DMS53 treated with DMSO at 0.1 percent for 48 hours (cell line): ENCODE measurements around the gene TMEM260.
"Not testable (repeated sequence)": the region's sequence is repeated elsewhere in the genome, so short reads cannot be mapped to it uniquely, and the experiment has no call there.

Source experiments
- DNase-seq: peaks from one replicate; lab custom pipeline; 2025; ENCODE audit not compliant: unreplicated experiment; lab: John Stamatoyannopoulos, UW

Gene TMEM260

GRCh38 chr14:56594428-56594827 lies 14.8 kb downstream of the TMEM260 start:
- DNase-seq, result no peak

GRCh38 chr14:56598519-56598918 lies 18.9 kb downstream of the TMEM260 start:
- DNase-seq, result no peak

GRCh38 chr14:56603648-56604047 lies 24.1 kb downstream of the TMEM260 start:
- DNase-seq, result no peak

- DNase-seq, result peak; percentile 71
These were observed 29.1 kb downstream of the TMEM260 start for GRCh38 chr14:56608689-56609088.

- not testable (repeated sequence) for DNase-seq
These were observed 32.1 kb downstream of the TMEM260 start for GRCh38 chr14:56611663-56612062.

- no peak for DNase-seq
These were observed 37.5 kb downstream of the TMEM260 start for GRCh38 chr14:56617084-56617483.

GRCh38 chr14:56630707-56631106 lies 51.1 kb downstream of the TMEM260 start:
- no peak for DNase-seq

- no peak for DNase-seq
These were observed 52.6 kb downstream of the TMEM260 start for GRCh38 chr14:56632195-56632594.

- DNase-seq, result no peak
These were observed 53.9 kb downstream of the TMEM260 start for GRCh38 chr14:56633544-56633943.

GRCh38 chr14:56635041-56635440 lies 55.4 kb downstream of the TMEM260 start:
- DNase-seq, result no peak

- DNase-seq, result no peak
These were observed 67.9 kb downstream of the TMEM260 start for GRCh38 chr14:56647493-56647892.

GRCh38 chr14:56648508-56649301 lies 69.1 kb downstream of the TMEM260 start:
- DNase-seq, result no peak

GRCh38 chr14:56649382-56649781 lies 69.8 kb downstream of the TMEM260 start:
- DNase-seq, result no peak

- no peak for DNase-seq
These were observed 70.5 kb downstream of the TMEM260 start for GRCh38 chr14:56650048-56650447.

- DNase-seq, result no peak
These were observed 71.4 kb downstream of the TMEM260 start for GRCh38 chr14:56650979-56651378.

GRCh38 chr14:56657604-56658003 lies 78.0 kb downstream of the TMEM260 start:
- no peak for DNase-seq

GRCh38 chr14:56659378-56659777 lies 79.8 kb downstream of the TMEM260 start:
- DNase-seq, result no peak

GRCh38 chr14:56659964-56660551 lies 80.5 kb downstream of the TMEM260 start:
- peak; percentile 54 for DNase-seq

- DNase-seq, result peak; percentile 82
These were observed 81.2 kb downstream of the TMEM260 start for GRCh38 chr14:56660677-56661389.

GRCh38 chr14:56661478-56661877 lies 81.9 kb downstream of the TMEM260 start:
- no peak for DNase-seq

- DNase-seq, result no peak
These were observed 85.3 kb downstream of the TMEM260 start for GRCh38 chr14:56664811-56665421.

GRCh38 chr14:56666294-56666693 lies 86.7 kb downstream of the TMEM260 start:
- no peak for DNase-seq
